ENCODE results near the gene CYP1B1.

CYP1B1 gene

GRCh38 chr2:38029512-38029911 is 46.4 kb downstream of the CYP1B1 start:
- no peak for TF ChIP-seq EZH2phosphoT487 (IDR thresholded peaks at IDR 0.05; ENCODE audit: low read length)
- TF ChIP-seq EZH2 (optimal IDR thresholded peaks at IDR 0.05; ENCODE audit: low read depth, low read length) = no peak
- no peak for TF ChIP-seq CTCF (IDR thresholded peaks at IDR 0.05; ENCODE audit: low read length)

GRCh38 chr2:38028829-38029228 is 47.1 kb downstream of the CYP1B1 start:
- no peak overlapping the region for H3K4me2 ChIP-seq (ENCODE audit: low read depth, low read length)
- no peaks in the 10 kb centered on the region for H3K36me3 ChIP-seq (replicated peaks; ENCODE audit: insufficient read depth, low read length)
- no peaks in the 10 kb centered on the region for H4K20me1 ChIP-seq (ENCODE audit: insufficient read depth, low read length)
- no peaks in the 10 kb centered on the region for H3K79me2 ChIP-seq (ENCODE audit: low read length)
- H3K9me3 ChIP-seq (replicated peaks; ENCODE audit: insufficient read depth, low read length) = no peaks in the 10 kb centered on the region
- no peaks in the 10 kb centered on the region for H3K27me3 ChIP-seq (replicated peaks; ENCODE audit: insufficient read depth, low read length)
- H3K9ac ChIP-seq (ENCODE audit: low read length) = no peak overlapping the region
- H3K27ac ChIP-seq (ENCODE audit: low read length) = no peak overlapping the region
- H2AFZ ChIP-seq (ENCODE audit: low read length) = no peak overlapping the region
- no peaks in the 10 kb centered on the region for H3F3A ChIP-seq (ENCODE audit: insufficient read depth, low read length)
- H3K9me2 ChIP-seq (replicated peaks; ENCODE audit: insufficient read depth, low read length) = no peaks in the 10 kb centered on the region
- no peak overlapping the region for H3K4me3 ChIP-seq (ENCODE audit: low read length)
- H3K4me1 ChIP-seq (ENCODE audit: low read length) = no peaks in the 10 kb centered on the region
- TF ChIP-seq CTCF (IDR thresholded peaks at IDR 0.05; ENCODE audit: low read length) (no peak), EZH2phosphoT487 (IDR thresholded peaks at IDR 0.05; ENCODE audit: low read length) (no peak), EZH2 (optimal IDR thresholded peaks at IDR 0.05; ENCODE audit: low read depth, low read length) (no peak)
- DNase-seq = no peak

More at GRCh38 chr2:38029512-38029911, 46.4 kb downstream of the CYP1B1 start:
- Histone ChIP-seq H3K9me3 (replicated peaks; ENCODE audit: insufficient read depth, low read length) (no peaks in the 10 kb centered on the region), H3K4me1 (ENCODE audit: low read length) (no peaks in the 10 kb centered on the region), H3K4me2 (ENCODE audit: low read depth, low read length) (no peak overlapping the region), H3K9ac (ENCODE audit: low read length) (no peak overlapping the region), H2AFZ (ENCODE audit: low read length) (no peak overlapping the region), H3K27ac (ENCODE audit: low read length) (no peak overlapping the region), H3F3A (ENCODE audit: insufficient read depth, low read length) (no peaks in the 10 kb centered on the region), H3K27me3 (replicated peaks; ENCODE audit: insufficient read depth, low read length) (no peaks in the 10 kb centered on the region), H4K20me1 (ENCODE audit: insufficient read depth, low read length) (no peaks in the 10 kb centered on the region), H3K79me2 (ENCODE audit: low read length) (no peaks in the 10 kb centered on the region), H3K4me3 (ENCODE audit: low read length) (no peak overlapping the region), H3K36me3 (replicated peaks; ENCODE audit: insufficient read depth, low read length) (no peaks in the 10 kb centered on the region), H3K9me2 (replicated peaks; ENCODE audit: insufficient read depth, low read length) (no peaks in the 10 kb centered on the region)
- DNase-seq = no peak

GRCh38 chr2:38026846-38027245 is 49.1 kb downstream of the CYP1B1 start:
- no peak for DNase-seq

More at GRCh38 chr2:38026846-38027245, 49.1 kb downstream of the CYP1B1 start:
- no peak overlapping the region for H3K4me2 ChIP-seq (ENCODE audit: low read depth, low read length)
- H3K79me2 ChIP-seq (ENCODE audit: low read length) = no peaks in the 10 kb centered on the region
- H3K27me3 ChIP-seq (replicated peaks; ENCODE audit: insufficient read depth, low read length) = no peaks in the 10 kb centered on the region
- H2AFZ ChIP-seq (ENCODE audit: low read length) = no peak overlapping the region
- no peaks in the 10 kb centered on the region for H3K9me2 ChIP-seq (replicated peaks; ENCODE audit: insufficient read depth, low read length)
- H3K9me3 ChIP-seq (replicated peaks; ENCODE audit: insufficient read depth, low read length) = no peaks in the 10 kb centered on the region
- H3K9ac ChIP-seq (ENCODE audit: low read length) = no peak overlapping the region
- no peaks in the 10 kb centered on the region for H3K4me1 ChIP-seq (ENCODE audit: low read length)
- H3K27ac ChIP-seq (ENCODE audit: low read length) = no peak overlapping the region
- no peaks in the 10 kb centered on the region for H3F3A ChIP-seq (ENCODE audit: insufficient read depth, low read length)
- no peaks in the 10 kb centered on the region for H4K20me1 ChIP-seq (ENCODE audit: insufficient read depth, low read length)
- no peaks in the 10 kb centered on the region for H3K36me3 ChIP-seq (replicated peaks; ENCODE audit: insufficient read depth, low read length)
- TF ChIP-seq EZH2phosphoT487 (IDR thresholded peaks at IDR 0.05; ENCODE audit: low read length) = no peak
- TF ChIP-seq CTCF (IDR thresholded peaks at IDR 0.05; ENCODE audit: low read length) = no peak
- no peak overlapping the region for H3K4me3 ChIP-seq (ENCODE audit: low read length)
